HG02623 (cell line): ENCODE data around the gene HMGCLL1.

Source experiments
- ATAC-seq: cut with Tn5 transposase; IDR thresholded peaks from one replicate; pipeline ENCODE4 v1.9.1; 2021; ENCODE audit warnings: moderate library complexity; ENCODE audit not compliant: unreplicated experiment

Gene HMGCLL1

DNA sequence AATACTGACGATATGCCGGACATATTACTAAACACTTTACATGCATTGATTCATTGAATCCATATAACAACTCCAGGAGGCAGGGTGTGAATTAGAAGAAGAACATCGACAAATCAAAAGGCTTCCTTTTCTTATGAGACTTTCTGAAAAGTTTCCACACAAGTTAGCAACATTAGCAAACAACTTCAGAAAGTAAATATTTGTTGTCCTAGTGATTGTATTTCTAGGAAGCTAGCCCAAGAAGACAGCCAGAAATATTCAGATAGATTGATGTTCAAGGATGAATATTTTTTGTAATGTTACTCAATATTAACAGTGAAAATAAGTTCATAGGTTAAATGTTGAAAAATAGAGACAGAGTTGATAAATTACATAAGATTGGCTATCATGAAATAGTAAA, 131.1 kb downstream of the HMGCLL1 start:
- ATAC-seq: no peak

DNA sequence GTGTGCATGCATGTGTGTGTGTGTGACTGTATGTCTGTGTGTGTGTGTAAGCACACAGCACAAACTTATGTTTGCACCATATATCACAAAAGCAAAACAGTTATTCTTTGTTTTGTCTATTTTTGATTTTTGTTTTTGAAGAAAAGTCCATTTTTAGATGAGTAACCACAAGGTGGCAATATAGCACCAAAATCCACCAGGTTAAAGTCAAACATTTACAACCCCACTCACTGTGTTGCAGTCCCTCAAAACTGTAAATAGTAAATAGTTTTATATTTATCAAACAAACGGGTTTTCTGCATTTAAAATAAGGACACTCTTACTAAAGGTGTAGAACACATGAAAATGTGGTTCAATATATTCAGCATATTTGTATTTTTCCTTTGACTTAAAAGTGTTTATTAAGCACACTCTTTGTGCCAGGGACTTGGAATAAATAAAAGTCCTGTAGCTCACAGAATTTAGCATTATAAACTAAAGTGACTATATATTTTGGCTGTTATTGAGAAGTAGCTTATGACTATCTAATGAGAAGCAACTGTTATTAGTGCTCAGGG, 133.3 kb downstream of the HMGCLL1 start:
- ATAC-seq: no peak

DNA sequence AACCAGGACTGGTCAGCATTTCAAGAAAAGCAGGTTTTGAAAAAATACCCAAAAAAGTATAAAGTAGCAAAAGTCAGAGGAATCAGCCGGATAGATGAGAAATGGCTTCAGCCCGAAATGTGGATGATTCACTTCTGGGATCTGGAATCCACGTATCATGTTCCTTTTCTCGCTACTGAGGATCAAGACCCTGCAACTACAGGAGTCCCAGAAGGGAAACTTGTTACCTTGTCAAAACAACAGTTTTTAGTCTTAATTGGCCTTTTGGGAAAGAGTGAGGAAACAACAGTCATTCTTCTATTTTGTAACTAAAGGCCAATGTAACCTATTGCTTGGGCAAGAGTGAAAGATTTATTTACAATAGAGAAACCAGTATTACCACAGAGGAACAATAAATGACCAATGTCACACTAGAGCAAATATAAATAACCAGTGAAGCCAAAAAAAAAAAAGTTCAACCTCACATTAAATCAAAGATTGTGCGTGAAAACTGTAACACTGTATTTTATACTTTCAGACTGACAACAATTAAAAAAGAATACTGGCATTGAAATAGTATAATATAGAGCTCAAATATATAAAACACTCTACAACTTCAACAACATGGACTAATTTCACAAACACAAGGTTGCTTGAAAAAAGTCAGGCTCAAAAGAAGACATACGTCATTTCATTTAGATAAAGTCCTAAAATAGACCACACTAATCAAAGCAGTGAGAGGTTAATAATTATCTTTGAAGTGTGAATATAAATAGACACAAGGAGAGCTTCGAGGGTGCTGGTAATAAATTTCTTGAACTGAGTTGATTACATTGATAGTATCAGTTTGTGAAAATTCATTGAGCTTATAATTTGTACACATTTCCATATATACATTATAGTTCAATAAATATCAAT, 135.5 kb downstream of the HMGCLL1 start:
- ATAC-seq: no peak

DNA sequence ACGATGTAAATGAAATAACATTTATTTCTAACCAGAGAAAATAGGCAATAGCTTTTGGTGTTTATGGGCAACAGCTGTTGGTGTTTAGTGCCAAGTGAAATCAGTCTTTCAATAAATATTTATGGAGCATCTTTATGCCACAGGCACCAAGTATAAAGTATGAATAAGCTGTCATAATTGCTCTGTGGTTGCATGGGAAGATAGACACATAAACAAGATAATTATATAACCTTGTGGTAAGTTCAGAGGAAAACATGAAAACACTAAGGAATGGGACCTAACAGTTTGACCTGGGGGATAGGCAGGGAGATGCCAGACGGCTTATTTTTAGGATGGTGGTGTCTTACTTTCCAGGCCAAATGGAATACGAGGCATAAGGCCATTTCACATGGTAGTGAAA, 140.8 kb downstream of the HMGCLL1 start:
- no peak for ATAC-seq

DNA sequence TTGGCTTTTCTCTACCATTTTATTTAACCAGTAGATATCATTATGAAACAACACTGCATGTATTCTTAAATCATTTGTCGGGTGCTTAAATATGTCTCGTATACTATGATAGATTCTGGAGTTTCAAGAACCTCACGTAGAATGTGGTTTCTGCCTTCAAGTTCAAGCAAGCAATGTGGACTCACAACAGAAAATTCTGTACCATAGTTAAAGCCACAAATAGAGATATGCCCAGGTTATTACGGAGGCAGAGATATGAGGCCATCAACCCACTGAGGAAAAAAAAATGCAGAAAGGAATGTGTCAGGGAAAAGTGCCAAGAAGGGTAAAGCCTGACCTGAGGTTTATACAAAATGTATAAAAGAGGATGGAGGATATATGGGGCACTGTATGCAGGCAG, 141.9 kb downstream of the HMGCLL1 start:
- ATAC-seq: no peak

DNA sequence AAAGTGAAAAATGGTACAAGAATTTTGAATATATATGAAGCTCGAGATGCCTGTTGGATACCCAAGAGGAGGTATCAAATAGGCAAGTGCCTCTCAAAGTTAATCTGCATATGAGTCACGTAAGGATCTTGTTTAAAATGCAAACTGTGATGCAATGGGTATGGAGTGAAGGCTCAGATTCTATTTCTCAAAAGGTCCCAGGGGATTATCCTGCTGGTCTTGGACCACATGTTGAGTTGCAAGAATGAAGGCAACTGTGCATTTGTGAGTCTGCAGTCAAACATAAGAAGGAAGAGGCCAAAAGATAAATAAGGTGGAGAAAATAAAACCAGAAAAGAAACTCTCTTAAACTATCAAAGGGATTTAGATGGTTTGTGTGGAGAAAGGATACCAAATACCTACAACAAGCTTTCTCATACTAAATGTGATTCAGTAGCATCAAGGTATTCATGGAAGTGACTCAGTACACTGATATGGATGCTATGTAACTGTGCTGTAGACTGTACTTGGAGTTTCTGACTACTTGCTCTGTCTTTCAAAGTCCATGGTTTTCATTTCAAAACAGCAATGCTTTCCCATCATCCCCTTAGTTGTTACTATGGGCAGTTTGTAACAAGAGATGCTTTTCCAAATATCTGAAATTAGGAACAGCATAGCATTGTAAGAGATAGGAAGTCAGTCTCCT, 145.4 kb downstream of the HMGCLL1 start:
- ATAC-seq: no peak

DNA sequence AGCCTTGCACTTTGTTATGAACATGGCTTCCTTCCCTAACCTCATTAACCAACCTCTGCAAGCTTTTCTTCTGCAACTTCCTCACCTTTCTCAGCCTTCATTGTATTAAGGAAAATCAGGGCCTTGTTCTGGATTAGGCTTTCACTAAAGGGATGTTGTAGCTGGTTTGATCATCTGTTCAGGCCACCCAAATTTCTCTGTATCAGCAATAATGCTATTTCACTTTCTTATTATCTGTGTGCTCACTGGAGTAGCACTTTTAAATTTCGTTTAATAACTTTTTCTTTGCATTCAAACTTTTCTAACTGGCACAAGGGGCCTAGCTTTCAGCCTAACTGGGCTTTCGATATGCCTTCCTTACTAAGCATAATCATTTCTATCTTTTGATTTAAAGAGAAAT, 155.1 kb downstream of the HMGCLL1 start:
- ATAC-seq: no peak

DNA sequence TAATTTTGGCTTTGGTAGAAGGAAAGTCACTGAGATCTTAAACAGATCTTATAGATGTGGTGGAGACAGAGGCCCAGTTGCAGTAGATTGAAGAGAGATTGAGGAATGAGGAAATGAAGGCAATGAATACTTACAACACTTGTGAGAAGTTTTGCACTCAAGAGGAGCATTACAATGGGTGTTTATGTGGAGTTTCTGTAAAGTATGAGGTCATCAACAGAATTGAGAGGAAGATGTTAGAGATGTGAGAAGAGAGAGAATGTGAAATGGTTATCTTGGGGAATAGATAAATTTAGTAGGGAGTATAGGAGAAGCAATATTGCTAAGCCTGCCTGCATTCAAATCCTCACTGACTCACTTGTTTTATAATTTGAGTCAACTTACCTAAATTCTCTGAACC, 168.3 kb downstream of the HMGCLL1 start:
- ATAC-seq: no peak

DNA sequence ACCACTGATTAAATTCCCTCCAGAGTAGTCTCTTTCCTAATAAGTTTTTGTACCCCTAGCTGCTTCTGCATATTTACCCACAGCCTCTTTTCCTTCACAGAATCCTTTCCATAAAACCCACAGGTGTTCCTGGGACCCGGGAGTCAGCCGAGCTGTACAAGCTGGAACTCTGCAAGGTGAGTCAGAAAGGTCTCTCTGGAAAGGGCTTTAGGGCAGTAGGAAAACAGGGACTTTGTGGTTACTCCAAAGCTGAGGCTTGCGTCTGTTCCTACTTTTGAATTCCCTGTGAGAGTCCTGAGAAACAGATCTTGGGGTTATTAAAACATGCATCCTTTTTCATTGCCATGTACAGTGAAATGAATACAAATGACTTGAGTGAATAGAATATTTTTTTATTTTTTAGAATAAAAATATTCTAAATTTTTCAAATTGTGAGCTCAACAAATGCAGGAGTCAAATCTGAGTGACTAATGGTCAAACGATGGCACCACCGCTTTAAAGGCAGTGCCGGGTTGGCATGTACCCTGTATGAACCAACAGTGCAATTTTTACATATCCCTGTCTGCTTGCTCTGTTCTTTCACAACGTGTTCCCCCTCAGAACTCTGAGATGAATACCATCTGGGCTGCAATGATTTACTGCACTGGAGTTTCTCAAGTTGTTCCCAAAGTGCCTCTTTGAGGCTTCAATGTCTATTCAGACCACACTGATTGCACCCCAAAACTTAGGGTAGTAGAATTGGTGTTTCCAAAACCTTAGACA, 173.3 kb downstream of the HMGCLL1 start:
- no peak for ATAC-seq

DNA sequence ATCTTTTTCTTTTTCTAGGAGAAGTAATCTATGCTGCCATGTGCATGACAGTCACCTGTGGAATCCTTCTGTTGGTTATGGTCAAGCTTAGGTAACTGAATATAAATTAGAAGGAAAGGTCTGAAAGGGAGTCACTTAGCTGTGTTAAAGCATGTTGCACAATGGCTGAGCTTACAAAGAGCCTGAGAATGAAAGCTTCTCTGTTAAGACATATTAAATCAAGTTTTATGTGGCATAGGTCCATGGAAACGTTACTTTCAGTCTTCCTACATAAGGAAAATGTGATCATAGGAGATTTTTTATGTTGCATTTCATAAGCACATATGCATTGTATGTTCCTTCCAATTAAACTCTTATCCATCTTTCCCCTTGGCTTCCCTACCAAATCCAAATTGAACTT, 179.6 kb downstream of the HMGCLL1 start:
- ATAC-seq: no peak

DNA sequence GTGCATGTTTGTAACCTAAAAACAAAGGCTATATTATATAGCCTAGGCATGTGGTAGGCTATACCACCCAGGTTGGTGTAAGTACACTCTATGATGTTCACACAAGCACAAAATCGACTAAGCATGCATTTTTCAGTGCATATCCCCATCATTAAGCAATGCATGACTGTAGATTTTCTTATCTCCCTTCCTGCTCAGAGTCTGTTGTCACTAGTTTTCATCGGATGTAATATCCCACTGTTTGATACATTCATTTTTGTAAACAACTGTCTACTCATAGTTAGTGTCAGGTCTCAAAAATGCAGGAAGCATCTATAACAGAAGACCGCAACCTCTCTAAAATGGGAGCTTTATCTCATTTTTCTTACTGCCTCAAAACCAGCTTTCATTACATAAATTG, 181.0 kb downstream of the HMGCLL1 start:
- no peak for ATAC-seq

DNA sequence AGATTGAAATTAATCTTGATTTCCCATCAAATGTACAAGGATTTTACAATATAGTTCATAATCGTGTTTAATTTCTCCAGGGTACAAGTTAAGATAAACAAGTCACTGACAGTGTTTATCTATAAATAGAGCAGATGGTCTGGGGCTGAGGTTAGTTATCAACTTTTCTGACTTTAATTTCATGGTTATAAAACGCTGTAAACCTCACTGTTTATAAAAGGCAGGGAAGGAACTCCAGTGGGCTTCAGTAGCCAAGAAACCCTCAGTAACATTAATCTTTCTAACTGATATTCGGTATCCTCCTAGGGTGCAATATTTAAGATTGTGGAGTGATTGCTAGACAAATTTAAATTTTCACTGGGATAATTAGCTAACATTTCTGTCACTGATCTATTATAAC, 183.1 kb downstream of the HMGCLL1 start:
- no peak for ATAC-seq

DNA sequence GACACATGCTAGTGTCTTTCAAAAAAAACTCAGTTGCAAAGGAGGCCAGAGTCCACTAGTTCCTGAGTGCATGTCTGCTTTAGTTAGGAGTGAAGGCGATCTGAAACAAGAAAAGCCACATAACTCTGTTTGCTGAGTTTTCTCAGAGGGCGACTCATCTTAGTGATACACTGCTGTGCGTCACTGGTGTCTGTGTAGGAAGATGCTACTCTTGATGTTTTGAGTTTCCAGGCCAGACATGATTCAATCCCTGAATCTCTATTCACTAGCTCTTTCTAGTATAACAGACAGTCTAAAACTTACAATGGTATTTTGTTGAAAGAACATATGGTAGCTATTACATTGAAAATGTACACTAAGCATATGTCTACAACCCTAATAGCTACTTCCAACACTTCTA, 190.8 kb downstream of the HMGCLL1 start:
- no peak for ATAC-seq
